Panc1 (cell line): Measurements from ENCODE around the gene FAM118A. TPM values are rescaled to one million over a fixed set of nuclear protein-coding genes. Genes with fewer than 3 reads are reported as not detected.

Source experiments
- ATAC-seq: fragments of 200-7000 bp; cut with Tn5 transposase; 2 replicates; pipeline ENCODE4 v1.9.1; 2020; ENCODE audit warnings: mild to moderate bottlenecking, moderate library complexity
- BruUV-seq: library from RNA; stranded (reverse); fragments of 400-500 nt; replicated peaks from 2 replicates; lab custom pipeline; 2021; lab: Mats Ljungman, UMichigan
- CTCF ChIA-PET: fragments of 300-600 bp; sonication (Branson Sonifier 250); formaldehyde crosslinking; loops from one replicate; lab custom pipeline; 2022; ENCODE audit warnings: antibody characterized with exemption; lab: Charles Lee
- POLR2A ChIA-PET: fragments of 300-600 bp; sonication (Branson Sonifier 250); formaldehyde crosslinking; loops from one replicate; lab custom pipeline; 2022; ENCODE audit warnings: antibody characterized with exemption; lab: Charles Lee
- DNase-seq: peaks from one replicate; pipeline ENCODE4 v3.0.0-alpha.2; 2010; ENCODE audit warnings: low read depth, low spot score
- H3K27ac ChIP-seq: 2 replicates; pipeline ENCODE4 v1.5.1; 2011; ENCODE audit warnings: mild to moderate bottlenecking, low read length, inconsistent platforms
- H3K27me3 ChIP-seq: fragments of 200-500 bp; sonication (Bioruptor generic); 2 replicates; pipeline ENCODE4 v1.6.0; 2014; ENCODE audit warnings: low read length, inconsistent platforms; ENCODE audit not compliant: control insufficient read depth, insufficient read depth
- H3K36me3 ChIP-seq: fragments of 200-500 bp; sonication (Bioruptor generic); 2 replicates; pipeline ENCODE4 v1.5.1; 2014; ENCODE audit warnings: inconsistent platforms, mild to moderate bottlenecking, low read length, moderate library complexity; ENCODE audit not compliant: control insufficient read depth, insufficient read depth
- H3K4me1 ChIP-seq: 2 replicates; pipeline ENCODE4 v1.5.1; 2011; ENCODE audit warnings: inconsistent platforms, mild to moderate bottlenecking, low read length, moderate library complexity; ENCODE audit not compliant: control insufficient read depth, insufficient read depth
- H3K4me3 ChIP-seq, 2 experiments: 2 replicates each; pipeline ENCODE4 v1.5.1; 2011 to 2012; ENCODE audit warnings: low read depth in 2 of 2, low read length in 2 of 2, mild to moderate bottlenecking in 2 of 2, inconsistent platforms in 1 of 2, moderate library complexity in 1 of 2
- H3K9me3 ChIP-seq: fragments of 200-500 bp; sonication (Bioruptor generic); 2 replicates; pipeline ENCODE4 v1.5.1; 2014; ENCODE audit warnings: low read depth, mild to moderate bottlenecking, inconsistent platforms, low read length, moderate library complexity; ENCODE audit not compliant: control insufficient read depth, insufficient read depth
- POLR2AphosphoS5 ChIP-seq: IDR thresholded peaks from 2 replicates; pipeline ENCODE4 v1.6.1; 2012; ENCODE audit warnings: mild to moderate bottlenecking, low read depth, low read length, moderate library complexity
- REST ChIP-seq, 2 experiments: IDR thresholded peaks; 2 replicates each; pipeline ENCODE4 v1.6.1; 2011 to 2012; ENCODE audit warnings: low read depth in 2 of 2, control low read depth in 1 of 2, low read length in 1 of 2, mild to moderate bottlenecking in 1 of 2, moderate library complexity in 1 of 2; ENCODE audit not compliant: insufficient read depth in 1 of 2
- SIN3A ChIP-seq: IDR thresholded peaks from 2 replicates; pipeline ENCODE4 v1.6.1; 2012; ENCODE audit warnings: low read depth, mild to moderate bottlenecking, low read length, moderate library complexity, borderline replicate concordance; ENCODE audit not compliant: insufficient read depth
- TCF7L2 ChIP-seq: IDR thresholded peaks from 2 replicates; pipeline ENCODE4 v1.6.1; 2011; ENCODE audit warnings: mild to moderate bottlenecking, low read depth, low read length, inconsistent platforms
- in situ Hi-C: cut with HindIII; loops from 2 replicates; pipeline ENCODE4 v1.10.0; 2016; ENCODE audit warnings: low sequenced_read_pairs, low pct_unique_long_range_greater_than_20kb
- intact Hi-C: fragments of 100-400 bp; cut with micrococcal nuclease; formaldehyde crosslinking; loops from one replicate; pipeline ENCODE4 v1.10.0; 2022; ENCODE audit not compliant: unreplicated experiment
- total RNA-seq: library from RNA; stranded (reverse); gene quantifications from one replicate; pipeline ENCODE4 v1.2.1, GENCODE V29; 2021; ENCODE audit not compliant: unreplicated experiment
- TF ChIP-seq, protein P1 (sequence below): fragments of 450-650 bp; IDR thresholded peaks from 2 replicates; pipeline ENCODE4 v1.5.1; 2017; ENCODE audit warnings: mild to moderate bottlenecking

The FAM118A gene
- total RNA-seq, 1 experiment from 2014 or later: 73.2 TPM

DNA sequence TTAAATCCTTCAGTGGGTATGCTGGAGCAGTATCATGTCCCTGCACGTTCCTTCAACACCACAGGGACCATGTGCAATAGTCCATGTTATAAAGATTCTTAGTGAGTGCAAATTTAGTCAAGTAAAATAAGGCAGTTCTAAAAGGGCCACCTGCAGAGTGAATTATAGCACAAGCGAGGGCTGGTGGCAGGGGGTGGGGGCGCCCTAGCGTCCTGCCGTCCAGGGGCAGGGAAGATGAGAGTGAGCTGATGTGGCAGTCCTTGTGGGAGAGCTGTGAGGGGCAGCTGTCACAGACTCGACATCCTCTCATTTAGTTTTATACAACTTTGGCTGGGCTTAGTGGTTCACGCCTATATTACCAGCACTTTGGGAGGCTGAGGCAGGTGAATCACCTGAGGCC, 29.1 kb downstream of the FAM118A start:
- Histone ChIP-seq H3K27me3 (no peaks in the 10 kb centered on the region), H3K9me3 (no peaks in the 10 kb centered on the region), H3K36me3 (no peaks in the 10 kb centered on the region), H3K4me1 (no peaks in the 10 kb centered on the region), H3K27ac (no peak overlapping the region), H3K4me3 (no peak overlapping the region)
- no TSS peak for BruUV-seq
- in situ Hi-C loops: no loop called here
- ChIA-PET CTCF (no interaction called here), POLR2A (no interaction called here)
- TF ChIP-seq REST (IDR thresholded peaks at IDR 0.05; ENCODE audit: insufficient read depth in 1 of 2, low read depth in 2 of 2, low read length in 1 of 2) (no peak), POLR2AphosphoS5 (no peak), SIN3A (no peak), TCF7L2 (no peak)
- TF ChIP-seq, protein P1, sequence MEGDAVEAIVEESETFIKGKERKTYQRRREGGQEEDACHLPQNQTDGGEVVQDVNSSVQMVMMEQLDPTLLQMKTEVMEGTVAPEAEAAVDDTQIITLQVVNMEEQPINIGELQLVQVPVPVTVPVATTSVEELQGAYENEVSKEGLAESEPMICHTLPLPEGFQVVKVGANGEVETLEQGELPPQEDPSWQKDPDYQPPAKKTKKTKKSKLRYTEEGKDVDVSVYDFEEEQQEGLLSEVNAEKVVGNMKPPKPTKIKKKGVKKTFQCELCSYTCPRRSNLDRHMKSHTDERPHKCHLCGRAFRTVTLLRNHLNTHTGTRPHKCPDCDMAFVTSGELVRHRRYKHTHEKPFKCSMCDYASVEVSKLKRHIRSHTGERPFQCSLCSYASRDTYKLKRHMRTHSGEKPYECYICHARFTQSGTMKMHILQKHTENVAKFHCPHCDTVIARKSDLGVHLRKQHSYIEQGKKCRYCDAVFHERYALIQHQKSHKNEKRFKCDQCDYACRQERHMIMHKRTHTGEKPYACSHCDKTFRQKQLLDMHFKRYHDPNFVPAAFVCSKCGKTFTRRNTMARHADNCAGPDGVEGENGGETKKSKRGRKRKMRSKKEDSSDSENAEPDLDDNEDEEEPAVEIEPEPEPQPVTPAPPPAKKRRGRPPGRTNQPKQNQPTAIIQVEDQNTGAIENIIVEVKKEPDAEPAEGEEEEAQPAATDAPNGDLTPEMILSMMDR: no peak
- DNase-seq: no peak
- ATAC-seq: no peak
- intact Hi-C loops: no loop called here

DNA sequence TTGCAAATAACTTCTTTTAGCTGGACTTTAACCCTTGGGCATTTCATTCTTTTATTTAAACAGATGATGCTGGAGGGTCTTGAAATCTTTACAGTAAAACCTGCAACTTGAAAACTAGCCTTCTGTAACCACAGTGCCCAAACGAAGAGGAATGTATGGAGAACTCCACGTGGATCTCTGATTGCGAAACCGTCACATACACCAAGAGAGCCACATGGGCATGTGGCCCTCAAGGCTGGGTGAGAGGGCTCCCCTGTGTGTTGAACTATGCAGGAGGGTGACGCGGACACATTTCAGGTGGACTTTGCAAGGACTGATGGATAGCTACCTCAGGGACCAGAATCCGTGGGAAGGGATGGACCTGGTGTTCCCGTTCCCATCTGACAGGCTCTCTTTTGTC, 30.6 kb downstream of the FAM118A start:
- intact Hi-C loops (no loop called here), in situ Hi-C loops (no loop called here)
- no peaks in the 10 kb centered on the region for H3K9me3 ChIP-seq
- ATAC-seq (no peak), DNase-seq (no peak)
- ChIA-PET POLR2A (no interaction called here), CTCF (no interaction called here)
- no TSS peak for BruUV-seq
- TF ChIP-seq, protein P1: no peak
- TF ChIP-seq REST (IDR thresholded peaks at IDR 0.05; ENCODE audit: insufficient read depth in 1 of 2, low read depth in 2 of 2, low read length in 1 of 2) (no peak), SIN3A (no peak), TCF7L2 (no peak), POLR2AphosphoS5 (no peak)
- no peaks in the 10 kb centered on the region for H3K36me3 ChIP-seq
- H3K27ac ChIP-seq: no peak overlapping the region
- no peak overlapping the region for H3K4me3 ChIP-seq
- no peaks in the 10 kb centered on the region for H3K27me3 ChIP-seq
- H3K4me1 ChIP-seq: no peaks in the 10 kb centered on the region
